GM12878 (cell line): ENCODE data around the gene ME3. TPM values are rescaled to one million over a fixed set of nuclear protein-coding genes. Genes with fewer than 3 reads are reported as not detected.
"Not testable (repeated sequence)": the region's sequence is repeated elsewhere in the genome, so short reads cannot be mapped to it uniquely, and the experiment has no call there.

Source experiments
- ATAC-seq: fragments of 200-7000 bp; cut with Tn5 transposase; 3 replicates; pipeline ENCODE4 v1.9.1; 2020; ENCODE audit warnings: mild to moderate bottlenecking, moderate library complexity
- BruUV-seq: library from RNA; stranded (reverse); fragments of 400-500 nt; replicated peaks from 2 replicates; lab custom pipeline; 2021; lab: Mats Ljungman, UMichigan
- CTCF ChIA-PET: fragments of 300-600 bp; sonication (Branson Sonifier 250); formaldehyde crosslinking; extraction: SDS; loops from one replicate; lab custom pipeline; 2021; ENCODE audit warnings: inconsistent platforms; lab: Yijun Ruan, JAX
- POLR2A ChIA-PET: fragments of 350-600 bp; formaldehyde crosslinking; extraction: SDS; loops from one replicate; lab custom pipeline; 2021; ENCODE audit warnings: inconsistent platforms; lab: Charles Lee
- RAD21 ChIA-PET: fragments of 300-600 bp; sonication (Branson Sonifier 250); formaldehyde crosslinking; loops from one replicate; lab custom pipeline; 2023; ENCODE audit warnings: antibody characterized with exemption; ENCODE audit not compliant: unreplicated experiment; lab: Charles Lee
- SMC1A ChIA-PET: fragments of 300-600 bp; sonication (Branson Sonifier 250); formaldehyde crosslinking; loops from one replicate; lab custom pipeline; 2023; ENCODE audit not compliant: unreplicated experiment, uncharacterized antibody; lab: Charles Lee
- DNase-seq: peaks from one replicate; pipeline ENCODE4 v3.0.0-alpha.2; 2011; ENCODE audit warnings: low read depth, low spot score
- FAIRE-seq: peaks from 3 replicates; lab custom pipeline; 2011; peaks lifted over from hg19 to GRCh38; lab: Jason Lieb, UNC
- H2AFZ ChIP-seq: 2 replicates; pipeline ENCODE4 v1.6.0; 2011; ENCODE audit warnings: low read depth, low read length, control low read depth; ENCODE audit not compliant: control insufficient read depth
- H3K27ac ChIP-seq: 2 replicates; pipeline ENCODE4 v1.5.1; 2011; ENCODE audit warnings: control low read depth; ENCODE audit not compliant: control insufficient read depth, insufficient read depth
- H3K27me3 ChIP-seq, 2 experiments: replicated peaks in 1 of 2; 2 replicates each; pipeline versions ENCODE4 v1.6.0 to v1.6.1; 2011; ENCODE audit warnings: low read length in 1 of 2; ENCODE audit not compliant: control insufficient read depth in 2 of 2, insufficient read depth in 2 of 2
- H3K36me3 ChIP-seq, 2 experiments: 2 replicates each; pipeline ENCODE4 v1.5.1; 2011; ENCODE audit warnings: low read length in 1 of 2; ENCODE audit not compliant: control insufficient read depth in 2 of 2, insufficient read depth in 2 of 2
- H3K4me1 ChIP-seq: 2 replicates; pipeline ENCODE4 v1.6.1; 2011; ENCODE audit warnings: mild to moderate bottlenecking, low read length, moderate library complexity, mixed read lengths; ENCODE audit not compliant: control insufficient read depth, insufficient read depth
- H3K4me2 ChIP-seq: 2 replicates; pipeline ENCODE4 v1.6.0; 2011; ENCODE audit warnings: control low read depth; ENCODE audit not compliant: control insufficient read depth, insufficient read depth
- H3K4me3 ChIP-seq: fragments of 200-600 bp; sonication (generic); 2 replicates; pipeline ENCODE4 v1.5.1; 2016
- H3K79me2 ChIP-seq: 2 replicates; pipeline ENCODE4 v1.6.0; 2011; ENCODE audit warnings: low read length; ENCODE audit not compliant: control insufficient read depth, insufficient read depth
- H3K9ac ChIP-seq: 2 replicates; pipeline ENCODE4 v1.8.0; 2011; ENCODE audit warnings: low read length, control low read depth, mixed read lengths; ENCODE audit not compliant: control insufficient read depth, insufficient read depth
- H3K9me3 ChIP-seq: replicated peaks from 3 replicates; pipeline ENCODE4 v1.5.1; 2011; ENCODE audit warnings: mild to moderate bottlenecking, low read length; ENCODE audit not compliant: control insufficient read depth, insufficient read depth
- H4K20me1 ChIP-seq: 2 replicates; pipeline ENCODE4 v1.6.0; 2011; ENCODE audit not compliant: control insufficient read depth, insufficient read depth
- BHLHE40 ChIP-seq, 2 experiments: fragments of 450-650 bp in 1 of 2; IDR thresholded peaks; 2 replicates each; pipeline ENCODE4 v1.6.1; 2011 to 2017; ENCODE audit warnings: low read depth in 2 of 2, borderline replicate concordance in 1 of 2, improper control_type of control experiment in 1 of 2, low read length in 1 of 2, mild to moderate bottlenecking in 1 of 2
- CREM ChIP-seq: IDR thresholded peaks from 2 replicates; pipeline ENCODE4 v1.6.1; 2014; ENCODE audit warnings: antibody characterized with exemption, low read depth
- GABPA ChIP-seq: IDR thresholded peaks from 2 replicates; pipeline ENCODE4 v1.6.1; 2014; ENCODE audit warnings: antibody characterized with exemption, low read depth, mild to moderate bottlenecking, inconsistent platforms
- MTA3 ChIP-seq: IDR thresholded peaks from 2 replicates; pipeline ENCODE4 v1.6.1; 2012; ENCODE audit warnings: low read length, inconsistent platforms, borderline replicate concordance
- POLR2AphosphoS5 ChIP-seq: IDR thresholded peaks from 2 replicates; pipeline ENCODE4 v1.6.1; 2011; ENCODE audit warnings: mild to moderate bottlenecking, low read length, inconsistent platforms
- TARDBP ChIP-seq: IDR thresholded peaks from 2 replicates; pipeline ENCODE4 v1.6.1; 2016; ENCODE audit warnings: borderline replicate concordance
- TCF3 ChIP-seq: IDR thresholded peaks from 2 replicates; pipeline ENCODE4 v1.6.1; 2012; ENCODE audit warnings: low read depth, mild to moderate bottlenecking, low read length, borderline replicate concordance; ENCODE audit not compliant: insufficient read depth
- WGBS: methylation state at CpG from one replicate; pipeline ENCODE4 v1.1.6; 2016; ENCODE audit warnings: low lambda C conversion rate; ENCODE audit not compliant: insufficient replicate concordance, insufficient coverage; ENCODE audit errors: missing lambda C conversion rate; 5-methylcytosine and 5-hydroxymethylcytosine counted together
- in situ Hi-C: fragments of 300-500 bp; cut with MboI; formaldehyde crosslinking; loops from 9 replicates; pipeline ENCODE4 v1.14.3; 2018; ENCODE audit warnings: mixed read lengths
- intact Hi-C: fragments of 100-400 bp; cut with micrococcal nuclease; formaldehyde crosslinking; loops from one replicate; pipeline ENCODE4 v1.14.2; 2022; ENCODE audit not compliant: unreplicated experiment
- polyA plus RNA-seq, 11 experiments: library from polyadenylated mRNA; depleted of rRNA in 4 of 11; unstranded in 6 of 11; stranded (reverse) in 5 of 11; fragments of >200 nt; fragmentation: Nextera tagmentation in 4 of 11; fragmentation: Illumina TruSeq in 1 of 11; extraction: Ambion mirVana in 4 of 11; extraction: Trizol in 1 of 11; gene quantifications; 1 replicate in 1 of 11; 2 replicates in 10 of 11; pipeline versions ENCODE4 v1.2.1 to v1.2.3, GENCODE V29; 2011 to 2016; ENCODE audit warnings: inconsistent platforms in 2 of 11, missing spikeins in 2 of 11, low read depth in 1 of 11
- total RNA-seq, 4 experiments: library from RNA; depleted of rRNA in 3 of 4; stranded (reverse); fragments of >200 nt in 3 of 4; fragmentation: Illumina TruSeq in 1 of 4; extraction: Trizol in 1 of 4; gene quantifications; 2 replicates each; pipeline versions ENCODE4 v1.2.1 to v1.2.3, GENCODE V29; 2013 to 2021

ME3 gene
- total and polyA plus RNA-seq, 10 of the 15 experiments (the other 5 are each of a cell fraction or from before 2014, with no cell fraction given), result 0.06 to 0.40 (median 0.19) TPM; not detected in 2

DNA sequence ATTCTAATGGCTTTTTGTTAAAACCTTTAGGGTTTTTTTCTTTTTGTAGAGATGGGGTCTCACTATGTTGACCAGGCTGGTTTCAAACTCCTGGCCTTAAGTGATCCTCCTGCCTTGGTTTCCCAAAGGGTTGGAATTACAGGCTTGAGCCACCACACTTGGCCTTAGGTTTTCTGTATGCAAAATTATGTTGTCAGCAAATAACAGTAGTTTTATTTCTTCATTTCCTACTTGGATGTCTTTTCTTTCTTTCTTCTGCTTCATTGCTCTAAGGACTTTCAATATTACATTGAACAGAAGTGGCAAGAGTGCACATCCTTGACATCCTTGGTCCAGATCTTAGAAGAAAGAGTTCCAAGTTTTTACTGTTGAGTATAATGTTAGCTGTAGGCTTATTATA lies 245.0 kb downstream of the ME3 start:
- ChIA-PET SMC1A (no interaction called here), CTCF (no interaction called here), RAD21 (no interaction called here)
- Histone ChIP-seq H3K9ac (no peak overlapping the region), H2AFZ (no peak overlapping the region), H3K4me1 (no peaks in the 10 kb centered on the region), H3K4me2 (no peak overlapping the region), H3K9me3 (no peaks in the 10 kb centered on the region), H4K20me1 (no peaks in the 10 kb centered on the region), H3K79me2 (no peaks in the 10 kb centered on the region), H3K27ac (no peak overlapping the region), H3K4me3 (no peak overlapping the region), H3K36me3 (no peaks in the 10 kb centered on the region)
- in situ Hi-C loops, result no loop called here
- DNase-seq, result no peak
- ATAC-seq, result no peak
- TF ChIP-seq MTA3, result no peak
- TF ChIP-seq BHLHE40 (IDR thresholded peaks at IDR 0.05; ENCODE audit: borderline replicate concordance in 1 of 2, low read depth in 2 of 2, low read length in 1 of 2), result no peak
- TF ChIP-seq GABPA, result no peak
- TF ChIP-seq POLR2AphosphoS5, result no peak
- TF ChIP-seq CREM, result no peak
- TF ChIP-seq TCF3, result no peak
- TF ChIP-seq TARDBP, result no peak
- TF ChIP-seq, all 136 proteins: peak for 0
- no TSS peak for BruUV-seq
- H3K27me3 ChIP-seq, result no peaks in the 10 kb centered on the region; a peak in 1 of 4 replicates
- no peak for FAIRE-seq
- intact Hi-C loops, result no loop called here
- POLR2A ChIA-PET, result no interaction called here

DNA sequence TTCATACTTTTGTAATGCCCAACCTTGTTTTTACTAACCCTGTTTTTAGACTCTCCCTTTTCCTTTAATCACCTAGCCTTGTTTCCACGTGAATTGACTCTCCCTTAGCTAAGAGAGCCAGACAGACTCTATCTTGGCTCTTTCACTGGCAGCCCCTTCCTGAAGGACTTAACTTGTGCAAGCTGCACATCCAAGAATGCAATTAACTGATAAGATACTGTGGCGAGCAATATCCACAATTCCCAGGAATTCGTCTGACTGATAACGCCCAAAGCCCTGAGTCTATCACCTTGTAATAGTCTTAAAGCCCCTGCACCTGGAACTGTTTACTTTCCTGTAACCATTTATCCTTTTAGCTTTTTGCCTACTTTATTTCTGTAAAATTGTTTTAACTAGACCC lies 248.9 kb downstream of the ME3 start:
- H3K9me3 ChIP-seq, H3K4me2 ChIP-seq, H3K79me2 ChIP-seq, RAD21 ChIA-PET, H3K27ac ChIP-seq, H3K27me3 ChIP-seq, FAIRE-seq, DNase-seq, H3K4me1 ChIP-seq, in situ Hi-C loops, H3K9ac ChIP-seq, H3K4me3 ChIP-seq, POLR2A ChIA-PET, BruUV-seq, ATAC-seq, H4K20me1 ChIP-seq, intact Hi-C loops, H3K36me3 ChIP-seq, H2AFZ ChIP-seq: not testable (repeated sequence)
- 38% methylated on average over 4 of the region's 4 CpGs for WGBS
- CTCF ChIA-PET, result interaction anchor here (0.7 kb wide), 1 partner anchor 35 kb away, joined by 3 read pairs; no protein-coding TSS in a partner anchor
- SMC1A ChIA-PET, result interaction anchor here (0.9 kb wide), 1 partner anchor 8 kb away, joined by 3 read pairs; no protein-coding TSS in a partner anchor
